HG03135 (cell line): ENCODE data around the gene SLCO3A1.
"Not testable (repeated sequence)": the region's sequence is repeated elsewhere in the genome, so short reads cannot be mapped to it uniquely, and the experiment has no call there.

Experiments used
- ATAC-seq: cut with Tn5 transposase; IDR thresholded peaks from one replicate; pipeline ENCODE4 v1.9.1; 2021; ENCODE audit warnings: mild to moderate bottlenecking, moderate library complexity; ENCODE audit not compliant: unreplicated experiment

Gene SLCO3A1

DNA sequence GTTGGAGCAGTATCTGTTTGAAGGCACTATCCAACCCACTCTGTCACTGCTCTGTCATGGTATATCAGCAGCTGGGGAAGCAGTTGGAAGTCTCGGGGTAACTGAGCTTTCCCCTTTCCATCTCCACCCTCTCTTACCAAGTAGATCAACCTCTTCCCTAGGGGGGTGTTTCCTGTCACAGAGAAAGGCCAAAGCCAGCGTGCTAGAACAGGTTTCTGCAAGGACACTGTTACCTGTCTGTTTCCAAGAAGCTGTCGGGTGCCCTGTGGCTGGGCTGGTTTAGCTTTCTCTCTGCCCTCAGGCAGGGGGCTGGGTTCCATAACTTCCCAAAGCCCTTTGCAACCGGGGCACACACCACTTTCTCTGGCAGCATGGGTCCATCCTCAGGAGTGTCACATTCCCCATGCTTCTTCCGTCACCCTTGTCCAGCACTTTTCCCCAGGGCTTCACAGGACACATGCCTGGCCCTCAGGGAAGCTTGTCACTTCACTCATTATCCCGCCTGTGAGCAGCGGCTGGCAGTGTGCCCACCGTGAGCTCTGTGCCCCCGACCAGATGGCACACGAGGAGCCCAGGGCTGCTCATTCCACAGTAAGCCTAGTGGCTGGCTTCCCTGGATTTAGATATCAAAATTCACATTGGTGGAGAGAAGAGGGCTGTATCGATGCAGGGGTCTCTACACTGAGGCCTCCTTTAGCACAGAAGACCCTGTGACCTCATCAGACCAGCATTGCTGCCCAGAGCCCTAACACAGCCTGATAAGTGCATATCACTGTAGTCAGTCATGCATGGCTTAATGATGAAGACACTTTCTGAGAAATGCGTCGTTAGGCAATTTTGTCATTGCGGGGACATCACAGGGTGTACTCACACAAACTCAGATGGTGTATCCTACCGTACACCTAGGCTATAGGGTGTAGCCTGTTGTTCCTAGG is 205.8 kb downstream of the SLCO3A1 start:
- no peak for ATAC-seq

DNA sequence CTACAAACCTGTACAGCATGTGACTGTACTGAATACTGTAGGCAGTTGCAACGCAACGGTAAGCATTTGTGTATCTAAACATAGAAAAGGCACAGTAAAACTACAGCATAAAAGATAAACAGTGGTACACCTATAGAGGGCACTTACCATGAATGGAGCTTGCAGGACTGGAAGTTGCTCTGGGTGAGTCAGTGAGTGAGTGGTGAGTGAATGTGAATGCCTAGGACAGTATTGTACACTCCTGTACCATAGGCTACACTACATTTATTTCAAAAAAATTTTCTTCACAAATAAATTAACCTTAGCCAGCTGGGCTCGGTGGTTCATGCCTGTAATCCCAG is 206.4 kb downstream of the SLCO3A1 start:
- not testable (repeated sequence) for ATAC-seq

DNA sequence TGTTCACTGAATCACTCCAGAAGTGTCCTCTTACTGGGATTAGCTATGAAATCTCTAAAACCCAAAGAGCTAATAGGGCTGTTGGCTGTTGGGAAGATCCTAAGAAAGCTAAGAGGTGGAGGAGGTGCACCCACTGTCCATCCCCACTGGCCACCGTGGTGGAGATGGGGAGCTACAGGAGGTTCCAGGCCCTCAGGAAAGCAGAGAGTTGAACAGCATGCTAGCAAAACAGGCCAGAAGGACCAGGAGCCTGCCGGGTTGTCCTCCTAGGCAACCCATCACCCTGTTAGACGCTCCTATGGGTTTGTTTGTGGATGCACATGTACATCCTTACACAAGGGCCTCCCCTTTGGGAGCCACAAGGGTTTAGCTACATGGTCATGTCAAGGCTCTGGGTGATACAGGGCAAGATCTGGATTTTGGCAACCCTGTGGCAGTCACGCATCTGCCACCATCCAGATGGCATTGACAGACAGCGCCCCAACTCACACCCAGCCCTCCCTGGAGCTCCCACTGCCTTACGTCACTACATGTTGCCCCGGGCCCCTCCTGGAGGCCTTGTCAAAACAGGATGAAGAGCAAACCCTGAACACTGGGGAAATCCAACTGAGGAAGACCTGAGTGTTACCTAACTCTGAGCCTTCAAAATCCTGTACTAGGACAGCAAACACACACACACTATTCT is 208.1 kb downstream of the SLCO3A1 start:
- no peak for ATAC-seq

DNA sequence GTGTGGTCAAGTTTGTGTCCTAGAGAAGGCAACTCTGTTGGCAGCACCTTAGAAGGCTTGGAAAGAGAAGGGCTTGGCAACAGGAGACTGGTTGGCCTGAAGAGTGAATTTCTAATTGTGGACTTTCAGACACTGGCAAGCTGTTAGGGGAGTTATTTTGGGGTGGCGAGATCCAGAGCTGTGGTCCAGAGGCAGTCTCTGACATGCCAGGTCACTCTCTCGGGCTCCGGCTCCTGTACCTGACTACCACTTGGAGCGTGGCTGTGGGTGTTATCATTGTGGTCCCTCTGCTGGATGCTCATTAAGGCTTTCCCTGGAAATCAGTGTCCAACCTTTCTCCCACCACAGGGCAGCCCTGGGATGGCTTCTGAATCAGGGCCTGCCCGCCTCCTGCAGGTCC is 209.0 kb downstream of the SLCO3A1 start:
- ATAC-seq: no peak

DNA sequence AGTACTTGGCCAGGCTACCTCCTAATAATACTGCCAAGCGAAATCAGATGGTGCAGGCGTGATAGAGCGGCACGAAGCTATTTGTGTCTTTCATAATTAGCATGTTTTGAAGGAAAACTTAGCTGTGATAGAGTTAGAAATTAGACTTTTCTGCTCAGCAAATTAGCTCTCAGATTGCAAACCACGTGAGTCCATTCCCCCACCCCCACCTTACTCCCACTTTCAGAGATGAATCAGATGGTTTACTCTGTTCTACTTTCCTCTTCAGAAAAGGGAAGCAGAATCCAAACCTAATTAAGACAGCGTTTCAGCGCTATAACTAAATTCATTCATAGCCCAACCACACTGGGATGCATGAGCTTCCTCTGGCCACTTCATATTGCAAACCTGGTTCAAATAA is 214.6 kb downstream of the SLCO3A1 start:
- ATAC-seq: no peak

DNA sequence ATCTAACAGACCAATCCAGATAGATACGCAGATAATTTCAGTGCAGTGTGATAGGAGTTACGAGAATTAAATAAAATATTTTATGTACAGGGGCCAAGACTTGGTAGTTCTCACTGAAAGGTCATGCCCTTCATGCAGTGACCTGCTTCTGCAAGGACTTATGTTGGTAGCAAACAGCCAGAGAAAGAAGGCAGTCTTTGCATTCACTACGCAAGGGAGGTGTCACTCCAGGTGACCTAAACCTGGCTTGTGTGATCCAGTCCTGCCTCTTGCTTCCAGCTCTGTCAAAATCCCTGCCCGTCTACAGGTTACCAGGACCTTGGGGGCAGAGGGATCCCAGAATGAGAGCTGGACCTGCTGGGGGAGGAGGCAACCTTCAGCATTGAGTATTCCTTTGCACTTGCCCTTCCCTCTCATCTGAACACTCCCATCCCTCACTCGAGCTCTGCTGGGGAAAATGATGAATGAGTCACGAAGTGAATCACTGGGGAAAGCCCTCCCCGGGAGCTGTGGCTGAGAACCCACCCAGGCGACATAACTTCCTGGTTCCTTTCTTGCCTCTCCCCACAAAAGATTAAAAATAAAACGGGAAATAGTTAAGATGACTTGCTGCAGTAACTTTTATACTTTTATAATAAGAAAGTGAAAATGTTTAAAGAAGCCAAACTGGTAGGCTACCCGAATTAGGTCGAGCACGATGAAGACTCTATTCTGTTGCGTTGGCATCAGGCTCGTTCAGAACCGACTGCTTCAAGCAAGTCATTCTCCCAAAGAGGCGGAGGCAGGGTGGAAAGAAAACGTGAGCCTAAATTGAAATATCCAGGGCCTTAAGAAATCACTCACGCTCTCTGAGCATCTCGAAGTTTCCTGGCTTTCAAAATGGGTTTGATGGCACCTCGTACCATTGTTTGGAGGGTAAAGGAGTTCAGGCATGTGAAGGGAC is 216.1 kb downstream of the SLCO3A1 start:
- ATAC-seq: no peak

DNA sequence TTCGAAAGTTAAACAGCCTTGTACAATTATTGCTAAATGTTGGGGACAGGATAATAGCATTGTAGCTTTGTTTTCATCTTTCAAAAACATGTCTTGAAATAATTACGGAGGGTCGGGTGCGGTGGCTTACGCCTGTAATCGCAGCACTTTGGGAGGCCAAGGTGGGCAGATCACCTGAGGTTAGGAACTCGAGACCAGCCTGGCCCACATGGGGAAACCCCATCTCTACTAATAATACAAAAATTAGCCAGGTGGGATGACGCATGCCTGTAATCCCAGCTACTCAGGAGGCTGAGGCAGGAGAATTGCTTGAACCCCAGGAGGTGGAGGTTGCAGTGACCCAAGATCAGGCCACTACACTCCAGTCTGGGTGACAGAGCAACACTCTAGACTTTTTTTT is 216.7 kb downstream of the SLCO3A1 start:
- not testable (repeated sequence) for ATAC-seq

DNA sequence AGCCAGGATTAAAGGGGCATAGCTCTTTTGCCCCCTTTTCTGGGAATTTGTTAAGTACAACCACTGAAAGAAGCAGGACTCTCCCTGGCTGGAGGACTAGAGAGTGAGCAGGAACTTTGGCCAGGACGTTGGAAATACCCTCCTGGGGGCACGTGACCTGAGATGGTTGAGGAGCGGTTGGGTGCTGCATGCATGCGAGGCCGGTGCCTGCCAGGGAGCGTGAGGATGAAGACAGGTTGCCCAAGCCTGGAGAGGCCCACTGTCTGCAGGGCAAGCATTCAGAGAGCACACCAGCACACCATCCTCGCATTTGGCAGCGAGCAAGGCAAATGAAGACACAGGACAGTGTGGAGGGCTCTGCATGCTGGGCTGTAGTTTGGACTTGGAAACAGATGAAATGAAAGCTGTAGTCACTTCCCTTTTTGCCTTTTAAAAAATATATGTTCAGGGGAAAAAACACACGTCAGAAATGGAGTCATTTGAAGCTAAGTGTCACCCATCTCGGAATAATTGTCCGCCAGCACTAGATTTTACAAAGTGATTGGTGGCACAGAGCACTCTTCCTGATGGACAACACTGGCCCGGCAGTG is 217.6 kb downstream of the SLCO3A1 start:
- no peak for ATAC-seq

DNA sequence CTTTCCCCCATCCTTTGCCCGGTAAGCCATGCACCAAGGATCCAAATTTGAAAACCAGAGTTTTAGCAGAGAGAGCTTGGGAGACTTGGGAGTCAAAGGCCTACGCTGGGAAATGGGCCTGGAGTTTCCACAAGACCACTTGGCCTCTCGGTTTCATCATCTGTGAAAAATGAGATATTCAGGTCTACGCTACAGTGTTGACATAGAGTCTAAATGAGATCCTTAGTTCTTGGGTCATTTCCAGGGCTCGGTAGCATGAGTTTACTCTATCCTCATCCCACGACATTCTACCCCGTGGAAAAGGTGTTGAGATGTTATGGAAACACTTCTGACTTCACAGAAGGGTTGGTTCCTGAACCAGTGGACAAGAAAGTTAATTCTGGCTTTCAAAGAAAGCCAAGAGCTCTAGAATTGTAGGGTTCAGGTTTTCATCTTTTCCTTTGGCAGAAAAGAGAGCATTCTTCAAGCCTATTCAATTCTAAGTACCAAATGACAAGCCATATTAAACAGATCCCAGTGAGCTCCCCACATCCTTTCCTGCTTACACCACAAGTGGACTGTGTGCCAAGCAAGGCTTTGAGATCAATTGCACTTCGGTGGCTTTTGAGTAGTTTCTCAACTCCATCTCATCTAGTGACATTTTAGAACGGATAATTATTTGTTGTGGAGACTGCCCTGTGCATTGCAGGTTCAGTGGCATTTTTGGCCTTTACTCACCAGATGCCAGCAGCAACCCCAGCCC is 219.7 kb downstream of the SLCO3A1 start:
- ATAC-seq: no peak

DNA sequence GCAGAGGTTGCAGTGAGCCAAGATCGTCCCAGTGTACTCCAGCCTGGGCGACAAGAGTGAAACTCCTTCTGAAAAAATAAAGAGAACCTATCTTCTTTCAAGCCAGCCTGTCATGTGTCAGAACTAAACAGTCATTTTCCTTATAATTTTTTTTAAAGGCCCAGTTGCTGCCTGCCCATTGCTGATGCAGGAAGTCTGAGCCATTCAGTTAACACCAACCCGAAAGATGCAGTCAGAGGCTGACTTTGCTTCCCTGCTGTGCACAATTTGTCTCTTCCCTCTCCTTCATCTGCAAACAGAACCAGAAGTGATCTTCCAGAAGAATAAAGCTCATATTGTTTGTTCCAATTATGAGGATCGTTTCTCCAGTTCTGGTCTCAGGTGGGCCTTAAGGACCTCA is 220.6 kb downstream of the SLCO3A1 start:
- no peak for ATAC-seq

DNA sequence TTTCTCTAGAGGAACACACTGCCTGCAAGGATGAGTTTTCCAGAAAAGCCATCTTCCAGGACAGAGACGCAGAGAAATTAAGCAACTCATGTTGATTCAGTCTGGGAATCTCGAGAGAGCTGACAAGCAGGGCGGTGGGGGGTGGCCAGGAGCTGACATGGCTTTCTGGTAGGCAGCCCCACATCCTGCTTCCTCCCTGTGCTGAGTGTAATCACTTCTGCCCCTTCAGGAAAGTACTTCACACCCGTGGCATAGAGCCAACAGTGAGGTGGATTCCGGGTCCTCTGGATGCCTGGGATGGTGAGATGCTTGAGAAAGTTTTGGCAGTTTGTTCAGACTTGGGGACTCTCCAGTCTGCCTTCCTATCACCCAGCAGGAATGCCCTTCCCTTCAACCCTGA is 221.1 kb downstream of the SLCO3A1 start:
- no peak for ATAC-seq

DNA sequence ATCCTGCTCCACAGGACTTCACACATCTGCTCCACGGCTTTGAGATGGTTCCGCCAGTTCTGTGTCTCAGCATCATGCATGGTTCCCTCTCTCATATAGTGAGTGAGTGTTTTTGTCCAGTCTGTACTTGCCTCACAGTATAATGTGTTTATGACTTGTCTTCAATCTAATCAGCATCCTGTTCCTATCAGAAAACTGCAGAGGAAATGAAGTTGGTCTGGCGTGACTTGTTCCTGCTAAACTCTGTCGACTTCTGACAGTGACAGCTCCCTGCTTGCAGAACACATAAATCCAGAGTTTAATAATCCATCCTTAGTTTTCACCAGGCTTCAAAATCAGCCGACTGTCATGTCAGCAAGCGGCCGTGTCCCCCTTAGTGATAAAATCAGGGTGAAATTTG is 222.3 kb downstream of the SLCO3A1 start:
- ATAC-seq: no peak

DNA sequence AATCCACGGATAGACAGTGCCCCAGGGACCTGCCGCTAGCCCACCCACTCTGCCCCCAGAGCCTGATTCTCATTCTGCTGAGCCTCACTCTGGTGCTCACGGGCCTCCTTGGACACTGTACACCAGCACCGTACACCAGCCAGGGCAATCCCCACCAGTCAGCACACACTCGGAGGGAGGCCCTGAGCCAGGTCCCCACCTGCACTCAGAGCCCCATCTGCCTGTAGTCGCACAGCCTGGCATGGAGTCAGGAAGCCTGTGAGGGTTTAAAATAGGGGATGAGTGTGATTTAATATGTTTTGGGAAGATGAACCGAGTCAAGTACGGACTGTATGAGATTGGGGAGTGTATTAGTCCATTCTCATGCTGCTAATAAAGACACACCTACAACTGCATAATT is 223.0 kb downstream of the SLCO3A1 start:
- no peak for ATAC-seq

DNA sequence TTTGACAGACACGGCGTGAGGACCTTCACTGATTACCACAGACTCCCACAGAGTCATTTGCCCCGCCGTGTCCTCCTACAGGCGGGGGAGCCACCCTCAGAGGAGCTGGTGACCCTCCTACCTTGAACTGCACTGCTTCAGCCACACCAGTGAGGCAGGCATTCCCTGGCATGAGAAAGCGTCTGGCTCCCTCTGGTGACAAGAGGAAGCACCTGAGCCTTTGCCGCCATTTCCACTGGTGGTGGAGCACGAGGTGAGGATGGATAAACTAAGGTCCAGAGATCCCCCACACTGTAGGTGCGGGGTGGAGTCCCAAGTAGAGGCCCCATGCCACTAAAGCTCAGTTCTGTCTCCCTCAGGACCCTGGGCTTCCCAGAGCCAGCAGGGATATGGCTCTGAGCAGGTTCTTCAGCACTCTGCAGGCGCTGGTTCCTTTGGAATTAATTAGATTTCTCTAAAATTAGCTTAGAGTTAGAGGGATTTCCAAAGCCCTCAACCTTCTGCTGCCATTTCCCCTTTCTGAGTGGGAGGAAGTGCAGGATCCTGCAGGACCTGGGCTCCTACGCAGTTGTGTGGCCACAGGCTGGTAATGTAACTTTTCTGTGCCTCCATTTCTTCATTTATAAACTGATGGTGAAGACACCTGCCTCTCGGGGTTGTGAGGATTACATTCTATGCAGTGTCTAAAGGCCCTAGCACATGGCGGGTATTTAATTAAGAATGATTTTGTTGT is 224.0 kb downstream of the SLCO3A1 start:
- ATAC-seq: peak; percentile 60

DNA sequence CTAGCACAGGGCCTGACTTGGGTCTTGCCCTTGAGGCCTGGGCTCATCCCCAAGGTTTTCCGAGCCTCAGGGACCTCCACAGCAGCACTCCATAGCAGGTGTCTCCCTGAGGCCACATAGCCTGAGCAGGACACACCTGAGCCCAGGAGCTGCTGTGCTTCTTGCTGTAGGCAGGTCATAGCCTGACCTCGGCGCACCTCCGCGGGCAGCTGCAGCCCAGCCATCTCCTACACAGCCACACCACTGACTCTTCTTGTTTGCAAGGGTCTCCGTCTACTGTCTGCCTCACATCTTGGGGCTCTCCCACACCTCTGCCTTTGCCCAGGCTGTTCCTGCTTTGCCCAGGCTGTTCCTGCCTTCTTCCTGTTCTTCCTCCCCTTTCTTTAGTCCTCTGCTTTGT is 224.8 kb downstream of the SLCO3A1 start:
- ATAC-seq: no peak

DNA sequence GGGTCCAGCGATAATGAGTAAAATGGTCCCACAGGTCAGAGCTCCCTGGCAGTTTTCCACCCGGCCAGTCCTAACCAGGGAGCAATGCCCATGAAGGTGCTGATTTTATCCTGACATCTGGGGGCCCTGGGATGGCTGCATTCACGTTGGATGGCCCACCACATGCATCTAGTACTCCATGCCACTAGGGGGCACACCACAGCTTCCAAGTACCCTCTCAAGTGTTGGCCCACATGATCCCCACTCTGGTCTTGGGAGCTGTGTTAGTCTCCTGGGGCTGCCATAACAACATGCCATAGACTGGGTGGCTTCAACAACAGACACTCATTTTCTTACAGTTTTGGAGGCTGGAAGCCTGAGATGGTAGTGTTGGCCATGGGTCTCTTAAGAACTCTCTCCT is 225.5 kb downstream of the SLCO3A1 start:
- no peak for ATAC-seq

DNA sequence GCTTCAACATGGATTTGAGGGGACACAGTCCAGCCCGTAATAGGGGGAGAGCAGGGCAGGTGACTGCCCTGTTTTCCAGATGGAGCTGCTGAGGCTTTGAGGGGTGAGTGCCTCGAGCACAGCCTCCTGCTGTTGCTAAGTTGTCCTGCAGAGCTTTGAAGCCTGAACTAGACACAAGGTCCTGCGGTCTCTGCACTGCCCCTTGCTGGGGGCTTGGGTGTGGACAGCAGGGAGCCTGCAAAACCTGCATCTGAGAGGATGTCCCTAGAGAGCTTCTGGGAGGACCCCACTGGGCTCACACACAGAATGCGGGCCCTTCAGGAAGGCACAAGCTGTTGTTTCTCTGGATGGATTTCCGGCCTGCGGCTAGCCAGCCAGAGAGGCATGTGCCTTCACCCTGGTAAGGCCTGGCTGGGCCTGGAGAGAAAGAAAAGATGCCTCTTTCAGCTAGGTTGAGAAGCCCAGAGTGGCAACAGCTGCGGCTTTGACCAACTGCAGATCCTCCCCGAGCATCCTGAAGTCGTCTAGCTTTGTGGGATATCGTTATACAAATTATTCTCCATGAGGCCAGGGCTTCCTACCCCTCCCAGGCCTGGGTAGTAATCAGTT is 226.2 kb downstream of the SLCO3A1 start:
- no peak for ATAC-seq

DNA sequence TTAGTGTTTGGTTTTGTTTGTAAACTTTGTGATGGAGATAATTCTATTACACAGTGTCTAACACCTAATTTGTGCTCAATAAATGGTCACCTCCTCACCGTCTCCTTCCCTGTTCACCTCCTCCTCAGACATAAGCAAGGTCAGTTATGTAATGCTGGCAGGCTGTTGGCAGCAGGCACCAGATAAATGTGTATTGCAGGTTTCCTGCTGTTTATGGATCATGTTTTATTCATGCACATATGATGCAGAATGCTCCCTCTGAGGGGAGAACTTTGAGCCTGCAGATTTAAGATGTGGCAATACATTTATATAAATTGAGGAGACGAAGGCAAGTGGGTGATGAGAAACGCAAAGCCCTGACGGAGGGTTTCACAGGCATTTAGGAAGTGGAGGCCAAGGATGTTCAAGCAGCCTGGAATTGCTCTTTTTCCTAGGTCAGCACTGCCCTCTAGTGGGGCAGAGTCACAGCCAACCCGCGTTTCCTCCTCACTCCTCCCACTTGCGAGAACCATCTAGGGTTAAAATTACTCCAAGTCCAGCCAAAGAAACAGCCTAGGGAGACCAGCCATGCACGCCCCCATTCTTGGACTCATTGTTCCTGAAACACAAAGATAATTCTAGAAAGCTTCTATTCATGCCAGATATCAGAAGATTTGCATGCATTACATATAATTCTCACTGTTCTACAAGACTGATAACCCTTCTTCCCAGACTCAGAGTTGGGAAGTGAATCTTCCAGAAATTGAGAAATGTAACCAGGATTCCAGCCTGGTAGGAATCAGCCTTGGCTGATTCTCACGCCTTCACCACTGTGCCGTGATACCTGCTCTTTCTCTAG is 228.7 kb downstream of the SLCO3A1 start:
- ATAC-seq: no peak
